Stimulated activated naive CD4-positive, alpha-beta T cell treated with Interleukin-2 at 50 U/mL for 16 hours (primary cell): ENCODE results near the gene KCNT2.

Source experiments
- DNase-seq: peaks from one replicate; lab custom pipeline; 2025; lab: John Stamatoyannopoulos, UW

The KCNT2 gene

GRCh38 chr1:196400478-196401451 lies 207.5 kb downstream of the KCNT2 start:
- no peak for DNase-seq

- no peak for DNase-seq
Observed at GRCh38 chr1:196399713-196400112, 208.5 kb downstream of the KCNT2 start.

GRCh38 chr1:196393742-196394141 lies 214.5 kb downstream of the KCNT2 start:
- no peak for DNase-seq

- no peak for DNase-seq
Observed at GRCh38 chr1:196393282-196393681, 215.0 kb downstream of the KCNT2 start.

- no peak for DNase-seq
Observed at GRCh38 chr1:196387766-196388165, 220.5 kb downstream of the KCNT2 start.

- no peak for DNase-seq
Observed at GRCh38 chr1:196385109-196385508, 223.1 kb downstream of the KCNT2 start.

GRCh38 chr1:196382383-196382782 lies 225.9 kb downstream of the KCNT2 start:
- DNase-seq, result no peak

- no peak for DNase-seq
Observed at GRCh38 chr1:196381544-196381943, 226.7 kb downstream of the KCNT2 start.

GRCh38 chr1:196380316-196380715 lies 227.9 kb downstream of the KCNT2 start:
- DNase-seq, result no peak

GRCh38 chr1:196377811-196378210 lies 230.4 kb downstream of the KCNT2 start:
- DNase-seq, result no peak

GRCh38 chr1:196376630-196377328 lies 231.5 kb downstream of the KCNT2 start:
- no peak for DNase-seq

GRCh38 chr1:196373798-196374197 lies 234.4 kb downstream of the KCNT2 start:
- DNase-seq, result no peak

- DNase-seq, result no peak
Observed at GRCh38 chr1:196372896-196373536, 235.2 kb downstream of the KCNT2 start.

- no peak for DNase-seq
Observed at GRCh38 chr1:196367838-196368237, 240.4 kb downstream of the KCNT2 start.

- DNase-seq, result no peak
Observed at GRCh38 chr1:196366817-196367495, 241.3 kb downstream of the KCNT2 start.

- no peak for DNase-seq
Observed at GRCh38 chr1:196361112-196361714, 247.0 kb downstream of the KCNT2 start.

- DNase-seq, result no peak
Observed at GRCh38 chr1:196357913-196358312, 250.3 kb downstream of the KCNT2 start.

- DNase-seq, result no peak
Observed at GRCh38 chr1:196355206-196355786, 252.9 kb downstream of the KCNT2 start.

- DNase-seq, result no peak
Observed at GRCh38 chr1:196344453-196344852, 263.8 kb downstream of the KCNT2 start.

GRCh38 chr1:196324345-196324744 lies 283.9 kb downstream of the KCNT2 start:
- no peak for DNase-seq

- no peak for DNase-seq
Observed at GRCh38 chr1:196323869-196324268, 284.4 kb downstream of the KCNT2 start.
